Muscle layer of duodenum (tissue), 2 donors: Measurements from ENCODE around the gene NINJ2.
"Not testable (repeated sequence)": the region's sequence is repeated elsewhere in the genome, so short reads cannot be mapped to it uniquely, and the experiment has no call there.

Experiments used
- H3K27ac ChIP-seq: one replicate; pipeline ENCODE4 v1.7.0; 2013; ENCODE audit warnings: mild to moderate bottlenecking, low read length
- H3K27me3 ChIP-seq: one replicate; pipeline ENCODE4 v1.7.0; 2013; ENCODE audit warnings: low read depth, mild to moderate bottlenecking, control low read depth, low read length
- H3K36me3 ChIP-seq, 2 donors: one replicate each; pipeline ENCODE4 v1.7.0; 2013; ENCODE audit warnings: low read length in 2 of 2, control low read depth in 1 of 2, mild to moderate bottlenecking in 1 of 2; ENCODE audit not compliant: insufficient read depth in 2 of 2, control insufficient read depth in 1 of 2
- H3K4me1 ChIP-seq, 2 donors: one replicate each; pipeline ENCODE4 v1.7.0; 2013; ENCODE audit warnings: low read length in 2 of 2, mild to moderate bottlenecking in 2 of 2, control low read depth in 1 of 2, moderate library complexity in 1 of 2; ENCODE audit not compliant: insufficient read depth in 2 of 2, control insufficient read depth in 1 of 2
- H3K4me3 ChIP-seq, 2 donors: one replicate each; pipeline ENCODE4 v1.7.0; 2013; ENCODE audit warnings: low read length in 2 of 2, low read depth in 1 of 2, mild to moderate bottlenecking in 1 of 2
- H3K9me3 ChIP-seq, 2 donors: one replicate each; pipeline ENCODE4 v1.7.0; 2013; ENCODE audit warnings: low read length in 2 of 2, control low read depth in 1 of 2, mild to moderate bottlenecking in 1 of 2; ENCODE audit not compliant: control insufficient read depth in 1 of 2
- donor health status: healthy.

NINJ2 gene

DNA sequence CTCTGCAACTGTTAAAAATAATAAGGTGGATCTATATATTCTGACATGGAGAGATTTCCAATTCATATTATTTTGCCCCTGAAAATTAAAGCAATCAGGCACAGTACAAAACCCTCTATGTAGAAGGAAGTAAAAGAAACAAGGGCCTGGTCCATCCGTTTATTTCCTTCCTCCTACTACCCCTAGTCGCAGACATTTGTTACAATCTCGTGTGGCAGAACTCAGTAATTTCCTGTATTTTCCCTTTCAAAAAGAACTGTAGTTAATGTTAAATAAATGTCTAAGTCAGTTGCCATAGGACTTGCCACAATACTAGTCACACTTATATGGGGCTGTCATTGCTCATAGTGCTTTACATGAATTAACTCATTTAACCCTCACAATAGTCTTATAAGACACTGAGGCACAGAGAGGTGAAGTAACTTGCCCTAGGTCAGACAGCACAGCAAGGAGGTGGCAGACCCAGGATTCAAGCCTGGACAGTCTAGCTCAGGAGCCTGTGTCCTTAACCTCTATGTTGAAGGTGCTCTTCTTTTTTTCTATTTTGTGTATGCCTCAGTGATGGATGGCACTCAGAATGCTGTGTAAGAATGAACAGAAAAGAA lies 24.2 kb downstream of the NINJ2 start:
- Histone ChIP-seq H3K36me3 (no peaks in the 10 kb centered on the region), H3K4me3 (no peak overlapping the region), H3K27ac (no peak overlapping the region), H3K9me3 (no peaks in the 10 kb centered on the region), H3K27me3 (no peaks in the 10 kb centered on the region), H3K4me1 (peaks cover 0 to 4% of the 10 kb centered on the region in 2 donors)

DNA sequence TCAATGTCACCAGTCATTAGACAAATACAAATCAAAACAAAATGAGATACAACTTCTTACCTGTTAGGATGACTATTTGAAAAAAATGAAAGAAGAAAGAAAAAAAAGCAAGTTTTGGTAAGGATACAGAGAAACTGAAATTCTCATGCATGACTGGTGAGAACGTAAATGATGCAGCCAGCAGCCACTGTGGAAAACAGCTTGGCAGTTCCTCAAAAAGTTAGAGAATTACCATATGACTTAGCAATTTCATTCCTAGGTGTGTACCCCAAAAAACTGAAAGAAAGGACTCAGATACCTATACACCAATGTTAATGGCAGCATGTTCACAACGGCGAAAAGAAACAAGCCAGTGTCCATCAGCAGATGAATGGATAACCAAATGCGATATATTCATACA lies 26.6 kb downstream of the NINJ2 start:
- Histone ChIP-seq H3K36me3 (no peaks in the 10 kb centered on the region), H3K4me3 (no peak overlapping the region), H3K27me3 (no peaks in the 10 kb centered on the region), H3K4me1 (peaks cover 10 to 13% of the 10 kb centered on the region in 2 donors), H3K9me3 (no peaks in the 10 kb centered on the region), H3K27ac (no peak overlapping the region)

DNA sequence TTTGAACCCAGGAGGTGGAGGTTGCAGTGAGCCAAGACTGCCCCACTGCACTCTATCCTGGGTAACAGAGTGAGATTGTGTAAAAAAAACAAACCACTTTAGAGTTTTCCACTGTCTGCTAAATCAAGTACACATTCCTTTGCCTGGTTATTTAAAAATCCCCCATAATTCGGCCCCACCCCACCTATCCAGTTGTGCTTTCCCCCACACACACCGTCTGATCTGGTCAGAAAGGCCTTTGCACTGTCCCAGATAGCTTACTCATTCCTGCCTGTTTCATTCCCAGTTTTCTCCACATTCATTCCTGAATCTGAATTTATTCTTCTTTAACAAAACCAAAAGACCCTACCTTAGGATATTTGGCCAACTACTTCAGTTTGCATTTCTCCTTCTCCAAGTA lies 29.5 kb downstream of the NINJ2 start:
- no peaks in the 10 kb centered on the region for H3K27me3 ChIP-seq
- peaks cover 11 to 15% of the 10 kb centered on the region in 2 donors for H3K4me1 ChIP-seq
- no peaks in the 10 kb centered on the region for H3K36me3 ChIP-seq
- no peaks in the 10 kb centered on the region for H3K9me3 ChIP-seq
- H3K4me3 ChIP-seq, result no peak overlapping the region
- H3K27ac ChIP-seq, result no peak overlapping the region

DNA sequence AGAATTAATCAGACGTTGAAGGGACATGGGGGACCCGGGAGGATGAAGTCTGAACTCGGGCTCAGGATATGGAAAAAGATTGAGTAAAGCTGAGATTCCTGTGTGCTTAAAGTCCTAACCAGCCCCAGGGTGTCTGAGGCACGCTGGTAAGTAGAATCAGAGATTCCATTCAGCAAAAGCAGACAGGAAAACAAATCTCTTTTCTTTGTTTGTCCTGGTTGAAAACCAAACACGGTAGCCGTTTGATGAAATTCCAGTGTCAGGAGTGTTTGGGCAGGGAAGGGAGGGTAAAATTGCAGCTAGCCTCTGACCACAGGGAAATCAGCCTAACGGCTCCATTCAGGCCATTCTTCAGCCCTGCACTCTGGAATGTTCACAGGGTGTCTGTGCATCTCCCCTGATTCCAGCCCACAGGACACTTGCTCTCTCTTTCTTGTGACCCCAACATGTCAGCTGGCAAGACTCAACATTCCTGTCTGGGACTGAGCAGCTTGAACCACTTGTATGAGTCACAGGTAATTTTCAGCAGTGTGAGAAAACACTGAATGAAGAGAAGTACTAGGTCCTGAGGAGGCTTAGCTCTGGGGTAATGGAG lies 31.0 kb downstream of the NINJ2 start:
- H3K4me1 ChIP-seq, result peaks cover 11 to 15% of the 10 kb centered on the region in 2 donors

DNA sequence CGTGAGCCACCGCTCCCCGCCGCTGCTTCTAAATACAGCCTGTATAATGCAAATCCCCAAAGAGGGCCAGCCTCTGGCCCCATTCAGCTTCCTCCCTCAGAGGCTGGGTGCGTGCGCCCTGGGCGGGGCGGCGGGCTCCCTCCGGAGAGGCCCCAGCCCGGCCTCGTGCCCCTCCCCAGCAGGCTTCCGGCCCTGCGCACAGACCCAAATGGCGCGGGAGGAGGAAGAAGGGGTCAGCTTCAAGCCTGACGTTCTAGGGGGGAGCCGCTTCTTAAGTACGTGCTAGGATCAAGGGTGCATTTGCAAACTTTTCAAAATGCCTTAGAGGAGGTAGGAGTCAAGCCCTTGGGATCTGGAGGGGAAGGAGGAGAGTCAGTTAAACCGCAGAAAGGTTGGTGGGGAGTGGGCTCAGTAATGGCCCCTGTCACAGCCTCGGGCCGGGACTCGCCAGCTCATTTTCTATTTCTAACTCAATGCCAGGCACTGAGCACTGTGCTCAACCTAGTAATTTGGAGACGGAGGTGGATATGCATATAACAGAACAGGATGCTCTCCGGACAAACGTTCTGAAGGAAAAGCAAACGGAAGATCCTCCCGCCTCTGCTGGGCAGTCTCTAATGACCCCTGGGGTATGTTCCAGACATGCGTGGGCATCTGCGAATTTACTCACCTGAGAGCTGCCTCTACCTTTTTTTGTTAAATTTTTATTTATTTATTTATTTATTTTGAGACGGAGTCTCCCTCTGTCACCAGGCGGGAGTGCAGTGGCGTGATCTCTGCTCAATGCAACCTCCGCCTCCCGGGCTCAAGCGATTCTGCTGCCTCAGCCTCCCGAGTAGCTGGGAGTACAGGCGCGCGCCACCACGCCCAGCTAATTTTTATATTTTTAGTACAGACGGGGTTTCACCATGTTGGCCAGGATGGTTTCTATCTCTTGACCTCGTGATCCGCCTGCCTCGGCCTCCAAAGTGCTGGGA lies 32.3 kb downstream of the NINJ2 start:
- Histone ChIP-seq H3K36me3 (no peaks in the 10 kb centered on the region), H3K9me3 (no peaks in the 10 kb centered on the region), H3K4me1 (peaks cover 11 to 15% of the 10 kb centered on the region in 2 donors), H3K4me3 (peak overlapping the region in 1 of 2 donors; percentile 46), H3K27ac (peak overlapping the region; percentile 51), H3K27me3 (no peaks in the 10 kb centered on the region)

More for the DNA sequence above, 31.0 kb downstream of the NINJ2 start:
- Histone ChIP-seq H3K36me3 (no peaks in the 10 kb centered on the region), H3K9me3 (no peaks in the 10 kb centered on the region), H3K27me3 (no peaks in the 10 kb centered on the region), H3K4me3 (no peak overlapping the region), H3K27ac (peak overlapping the region; percentile 12)

DNA sequence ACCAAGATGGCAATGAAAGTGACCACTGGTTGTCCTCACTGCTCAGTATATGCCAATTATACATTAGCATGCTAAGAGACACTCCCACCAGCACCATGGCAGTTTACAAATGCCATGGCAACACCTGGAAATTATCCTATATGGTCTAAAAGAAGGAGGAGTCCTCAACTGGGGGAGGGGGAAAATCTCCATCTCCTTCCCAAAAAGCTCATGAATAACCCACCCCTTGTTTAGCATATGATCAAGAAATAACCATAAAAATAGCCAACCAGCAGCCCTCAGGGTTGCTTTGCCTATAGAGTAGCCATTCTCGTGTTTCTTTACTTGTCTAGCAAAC lies 34.5 kb downstream of the NINJ2 start:
- not testable (repeated sequence) for H3K27ac ChIP-seq

DNA sequence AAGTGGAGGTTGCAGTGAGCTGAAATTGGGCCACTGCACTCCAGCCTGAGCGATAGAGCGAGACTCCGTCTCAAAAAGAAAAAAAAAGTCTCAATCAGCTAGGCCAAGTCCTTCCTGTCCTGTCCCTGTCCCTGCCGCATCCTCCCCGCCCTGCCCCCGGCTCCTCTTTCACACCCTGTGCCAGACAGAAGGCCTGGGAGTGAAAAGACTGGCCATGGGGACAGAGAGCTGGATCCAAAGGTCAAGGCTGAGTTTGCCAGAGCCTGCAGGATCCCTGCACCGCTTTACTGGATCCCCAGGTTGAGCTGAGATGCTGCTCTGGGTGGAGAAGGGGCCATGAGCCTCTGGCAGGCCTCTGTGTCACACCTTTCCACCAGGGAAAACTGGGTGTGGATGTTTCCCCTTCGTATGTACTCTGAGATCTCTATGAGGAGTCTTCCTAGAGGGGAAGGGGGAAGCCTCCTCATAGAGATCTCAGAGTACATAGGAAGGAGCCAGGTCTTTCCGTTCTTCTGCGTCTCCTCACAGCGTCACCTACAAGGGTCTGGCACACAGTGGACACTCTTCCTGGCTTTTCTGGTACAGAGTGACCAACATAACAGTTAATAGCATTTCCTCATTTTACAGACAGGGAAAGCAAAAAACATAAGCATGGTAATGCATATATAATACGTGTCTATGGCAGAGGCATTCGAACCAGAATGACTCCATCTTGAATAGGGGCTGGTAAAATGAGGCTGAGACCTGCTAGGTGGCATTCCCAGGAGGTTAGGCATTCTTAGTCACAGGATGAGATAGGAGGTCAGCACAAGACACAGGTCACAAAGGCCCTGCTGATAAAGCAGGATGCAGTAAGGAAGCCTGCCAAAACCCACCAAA lies 35.1 kb downstream of the NINJ2 start:
- H3K27ac ChIP-seq, result no peak overlapping the region
- no peaks in the 10 kb centered on the region for H3K9me3 ChIP-seq
- H3K36me3 ChIP-seq, result no peaks in the 10 kb centered on the region
- peaks cover 11 to 15% of the 10 kb centered on the region in 2 donors for H3K4me1 ChIP-seq
- H3K4me3 ChIP-seq, result no peak overlapping the region
- no peaks in the 10 kb centered on the region for H3K27me3 ChIP-seq

More for the DNA sequence above, 34.5 kb downstream of the NINJ2 start:
- H3K9me3 ChIP-seq, H3K27me3 ChIP-seq, H3K36me3 ChIP-seq, H3K4me3 ChIP-seq: not testable (repeated sequence)
- H3K4me1 ChIP-seq, result peaks cover 11 to 15% of the 10 kb centered on the region in 2 donors

DNA sequence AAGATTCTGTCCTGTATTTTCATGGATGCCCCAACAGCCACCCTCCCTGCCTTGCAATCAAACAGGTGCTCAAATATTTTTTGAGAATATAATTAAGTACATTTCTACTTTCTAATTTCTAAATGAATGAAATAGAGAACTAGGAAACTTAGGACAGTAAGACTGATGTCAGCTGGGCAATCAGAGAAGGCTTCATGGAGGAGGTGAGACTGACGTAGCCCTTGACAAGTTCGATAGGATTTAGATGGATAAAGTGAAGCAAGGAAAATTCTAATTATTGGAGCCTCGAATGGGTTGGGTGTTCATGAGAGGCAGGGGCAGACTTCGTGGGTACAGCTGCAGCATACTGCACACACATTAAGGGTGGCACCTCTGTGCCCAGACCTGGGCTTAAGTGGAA lies 36.0 kb downstream of the NINJ2 start:
- no peaks in the 10 kb centered on the region for H3K9me3 ChIP-seq
- H3K27ac ChIP-seq, result no peak overlapping the region
- no peaks in the 10 kb centered on the region for H3K36me3 ChIP-seq
- H3K4me3 ChIP-seq, result no peak overlapping the region
- H3K4me1 ChIP-seq, result peaks cover 7 to 8% of the 10 kb centered on the region in 2 donors
- H3K27me3 ChIP-seq, result no peaks in the 10 kb centered on the region

DNA sequence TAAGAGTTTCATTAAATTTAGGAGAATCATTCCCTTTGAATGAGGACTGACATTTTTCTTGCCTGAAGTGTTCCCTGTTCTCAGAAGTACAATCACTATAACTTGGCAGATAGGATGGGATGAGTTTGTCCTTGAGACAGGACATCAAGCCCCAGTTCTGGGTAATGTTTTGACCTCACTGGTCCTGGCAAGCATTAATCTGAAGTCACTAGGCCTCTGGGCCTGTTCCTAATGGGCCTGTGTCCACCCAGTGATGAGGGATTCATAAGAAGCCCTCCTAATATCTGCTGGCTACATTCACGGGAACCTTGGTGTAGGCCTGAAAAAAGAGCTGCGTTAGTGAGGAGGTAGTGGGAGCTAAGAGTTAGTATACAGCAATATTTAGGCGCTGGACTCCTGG lies 37.2 kb downstream of the NINJ2 start:
- H3K36me3 ChIP-seq, result no peaks in the 10 kb centered on the region
- no peak overlapping the region for H3K4me3 ChIP-seq
- no peaks in the 10 kb centered on the region for H3K4me1 ChIP-seq
- H3K9me3 ChIP-seq, result no peaks in the 10 kb centered on the region
- no peaks in the 10 kb centered on the region for H3K27me3 ChIP-seq
- H3K27ac ChIP-seq, result no peak overlapping the region

DNA sequence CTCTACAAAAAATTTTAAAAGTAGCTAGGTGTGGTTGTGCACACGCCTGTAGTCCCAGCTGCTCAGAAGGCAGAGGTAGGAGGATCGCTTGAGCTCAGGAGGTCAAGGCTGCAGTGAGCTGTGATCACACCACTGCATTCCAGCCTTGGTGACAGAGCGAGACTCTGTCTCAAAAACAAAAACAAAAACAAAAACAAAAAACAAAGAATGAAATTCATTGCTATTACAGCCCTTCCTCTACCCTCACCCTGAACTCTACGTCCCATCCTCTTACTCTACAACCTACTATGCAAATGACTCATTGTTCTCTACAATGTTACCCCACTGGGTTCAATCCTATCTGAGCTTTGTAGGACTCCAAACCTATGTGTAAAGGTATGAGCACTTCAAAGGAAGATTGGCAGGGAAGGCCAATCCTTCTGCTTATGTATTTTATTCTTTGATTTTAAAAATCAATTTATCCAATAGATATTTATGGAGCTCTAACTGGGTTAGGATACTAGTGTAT lies 39.3 kb downstream of the NINJ2 start:
- Histone ChIP-seq H3K36me3 (no peaks in the 10 kb centered on the region), H3K9me3 (no peaks in the 10 kb centered on the region), H3K27ac (no peak overlapping the region), H3K4me3 (no peak overlapping the region), H3K27me3 (no peaks in the 10 kb centered on the region), H3K4me1 (no peaks in the 10 kb centered on the region)
